GM18951 (cell line): ENCODE results near the gene FBXW2.
"Not testable (repeated sequence)": the region's sequence is repeated elsewhere in the genome, so short reads cannot be mapped to it uniquely, and the experiment has no call there.

Source experiments
- POLR2A ChIP-seq: IDR thresholded peaks from 4 replicates; pipeline ENCODE4 v1.6.1; 2011; ENCODE audit warnings: mild to moderate bottlenecking; ENCODE audit not compliant: insufficient read length, insufficient read depth; ENCODE audit errors: extremely low read depth
- in situ Hi-C: fragments of 300-500 bp; cut with MboI; formaldehyde crosslinking; loops from one replicate; pipeline ENCODE4 v1.12.0; 2022; ENCODE audit warnings: low sequenced_read_pairs, mixed read lengths, inconsistent platforms; ENCODE audit not compliant: unreplicated experiment

The FBXW2 gene

DNA sequence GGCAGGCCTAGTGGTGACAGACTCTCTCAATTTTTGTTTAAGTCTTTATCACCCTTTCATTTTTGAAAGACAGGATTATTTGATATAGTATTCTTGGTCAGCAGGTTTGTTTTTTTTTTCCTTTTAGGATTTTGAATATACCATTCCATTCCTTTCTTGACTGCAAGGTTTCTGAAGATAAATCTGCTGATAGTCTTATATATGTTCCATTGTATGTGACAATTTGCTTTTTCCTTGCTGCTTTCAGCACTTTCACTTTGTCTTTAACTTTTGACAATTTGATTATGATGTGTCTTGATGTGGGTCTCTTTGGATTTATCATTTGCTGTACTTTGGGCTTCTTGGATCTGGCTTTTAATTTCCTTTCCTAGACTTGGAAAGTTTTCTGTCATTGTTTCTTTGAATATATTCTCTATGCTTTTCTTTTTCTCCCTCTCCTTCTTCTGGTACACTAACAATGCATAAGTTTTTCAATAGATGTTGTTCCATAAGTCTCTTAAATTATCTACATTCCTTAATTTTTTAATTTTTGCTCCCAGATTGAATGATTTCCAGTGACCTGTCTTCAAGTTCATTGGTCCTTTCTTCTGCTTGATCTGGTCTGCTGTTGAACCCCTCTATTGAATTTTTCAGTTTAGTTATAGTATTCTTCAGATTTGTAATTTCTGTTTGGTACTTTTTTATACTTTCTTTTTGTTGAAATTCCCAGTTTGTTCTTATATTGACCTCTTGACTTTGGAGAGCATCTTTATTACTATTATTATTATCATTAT, 14.6 kb upstream of the FBXW2 start:
- no peak for TF ChIP-seq POLR2A
- in situ Hi-C loops: no loop called here

DNA sequence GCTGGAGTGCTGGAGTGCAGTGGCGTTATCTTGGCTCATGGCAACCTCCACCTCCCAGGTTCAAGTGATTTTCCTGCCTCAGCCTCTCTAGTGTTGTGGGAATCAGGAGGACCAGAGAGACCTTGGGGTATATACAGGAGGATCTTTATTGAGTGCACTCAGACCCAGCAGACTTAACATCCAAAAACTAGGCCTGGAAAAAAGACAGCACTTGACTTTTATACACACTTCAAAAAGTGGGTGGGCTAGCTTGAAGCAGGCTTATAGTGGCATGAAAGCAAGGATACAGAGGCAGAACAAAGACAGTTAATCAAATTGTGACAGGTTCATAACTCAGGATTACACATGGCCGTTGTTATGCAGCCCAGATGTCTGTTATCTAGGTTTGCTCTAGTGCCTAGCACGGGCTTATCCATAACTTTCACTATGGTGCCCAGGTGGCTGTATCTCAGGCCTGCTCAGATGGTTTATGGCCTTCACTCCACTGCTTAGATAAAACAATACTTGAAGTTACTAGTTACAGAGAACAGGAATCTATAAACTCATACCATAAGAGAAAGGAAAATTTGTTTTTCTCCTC, 11.7 kb upstream of the FBXW2 start:
- in situ Hi-C loops: not testable (repeated sequence)

DNA sequence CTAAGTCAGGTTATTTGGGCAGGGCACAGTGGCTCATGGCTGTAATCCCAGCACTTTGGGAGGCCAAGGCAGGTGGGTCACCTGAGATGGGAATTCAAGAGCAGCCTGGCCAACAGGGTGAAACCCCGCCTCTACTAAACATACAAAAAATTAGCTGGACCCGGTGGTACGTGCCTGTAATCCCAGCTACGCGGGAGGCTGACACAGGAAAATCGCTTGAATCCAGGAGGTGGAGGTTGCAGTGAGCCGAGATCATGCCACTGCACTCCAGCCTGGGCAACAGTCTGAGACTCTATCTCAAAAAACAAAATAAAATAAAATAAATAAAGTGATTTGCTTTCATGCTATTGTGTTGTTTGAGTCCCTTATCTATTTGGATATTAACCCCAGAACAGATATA, 8.2 kb upstream of the FBXW2 start:
- TF ChIP-seq POLR2A: no peak
- in situ Hi-C loops: no loop called here

DNA sequence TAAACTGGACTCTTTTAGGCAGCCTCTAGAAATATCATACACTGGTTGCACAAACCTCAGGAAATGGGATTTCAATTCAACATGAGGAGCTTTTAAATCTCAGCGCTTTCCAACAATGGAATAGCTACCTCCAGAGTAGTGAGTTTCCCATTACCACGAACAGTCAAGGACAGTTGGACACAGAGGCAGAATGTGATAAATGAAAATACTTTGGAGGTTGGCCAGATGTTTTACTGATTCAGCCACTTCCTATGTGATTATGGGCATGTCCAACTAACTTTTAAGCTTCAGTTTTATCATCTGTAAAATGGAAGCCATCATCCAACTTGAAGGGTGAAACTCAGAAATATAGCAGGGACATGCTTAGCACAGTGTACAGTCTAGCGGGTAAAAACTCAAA, 2.1 kb downstream of the FBXW2 start:
- in situ Hi-C loops: no loop called here
- TF ChIP-seq POLR2A: no peak

DNA sequence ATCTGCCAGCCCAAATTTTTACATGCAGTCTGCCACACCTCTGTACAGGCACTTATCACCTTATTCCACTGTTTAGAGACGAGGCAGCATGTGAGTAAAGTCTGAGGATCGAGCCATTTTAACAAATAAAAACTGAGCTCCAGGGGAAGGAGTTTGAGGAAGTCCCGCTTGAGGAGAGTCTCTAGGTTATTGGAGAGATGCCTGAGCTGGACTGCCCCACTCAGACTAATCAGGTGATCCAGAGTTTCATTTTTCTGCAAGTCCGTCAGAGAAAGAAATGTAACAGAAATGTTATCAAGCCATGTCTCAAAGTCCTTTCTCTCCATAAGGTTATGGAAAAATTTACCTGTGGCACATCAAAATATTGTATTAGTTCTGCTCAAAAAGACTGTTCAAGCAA, 5.3 kb downstream of the FBXW2 start:
- no peak for TF ChIP-seq POLR2A
- in situ Hi-C loops: no loop called here

DNA sequence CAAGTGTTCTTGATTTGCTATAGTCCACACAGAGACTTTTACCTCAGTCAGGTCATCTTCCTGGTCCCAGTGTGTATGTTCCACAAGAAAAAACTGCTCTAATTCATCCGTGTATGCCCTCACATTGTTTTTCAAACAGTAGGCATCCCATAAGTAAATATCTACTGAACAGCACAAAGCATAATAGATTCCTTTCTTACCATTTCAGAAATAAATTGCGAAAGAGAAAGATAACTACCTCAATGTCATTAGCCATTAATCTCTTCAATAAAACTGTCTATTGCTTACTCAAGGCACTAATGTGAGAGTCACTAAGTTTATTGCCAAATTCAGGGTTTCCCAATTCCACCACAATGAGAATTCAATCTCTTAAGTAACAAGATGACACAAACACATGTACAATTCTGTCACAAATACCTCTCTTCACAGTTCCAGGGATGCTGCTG, 9.6 kb downstream of the FBXW2 start:
- in situ Hi-C loops: no loop called here
- TF ChIP-seq POLR2A: no peak

DNA sequence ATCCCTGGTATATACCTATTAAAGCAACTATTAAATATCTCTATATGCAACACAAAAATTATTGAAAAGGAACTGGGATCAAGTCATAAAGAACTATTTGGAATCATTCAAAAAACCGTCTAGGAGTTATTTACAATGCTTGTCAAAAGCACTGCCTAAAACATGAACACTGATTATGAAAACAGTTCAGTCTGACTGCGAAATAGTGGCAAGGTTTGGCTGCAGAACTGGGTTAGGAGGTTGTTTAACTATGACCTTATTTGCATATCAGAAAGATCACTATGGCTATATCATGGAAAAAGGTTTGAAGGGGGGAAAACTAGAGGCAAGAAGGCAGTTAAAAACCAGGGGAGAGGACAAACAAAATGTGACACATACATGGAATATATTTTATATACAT, 12.0 kb downstream of the FBXW2 start:
- TF ChIP-seq POLR2A: no peak
- in situ Hi-C loops: no loop called here

DNA sequence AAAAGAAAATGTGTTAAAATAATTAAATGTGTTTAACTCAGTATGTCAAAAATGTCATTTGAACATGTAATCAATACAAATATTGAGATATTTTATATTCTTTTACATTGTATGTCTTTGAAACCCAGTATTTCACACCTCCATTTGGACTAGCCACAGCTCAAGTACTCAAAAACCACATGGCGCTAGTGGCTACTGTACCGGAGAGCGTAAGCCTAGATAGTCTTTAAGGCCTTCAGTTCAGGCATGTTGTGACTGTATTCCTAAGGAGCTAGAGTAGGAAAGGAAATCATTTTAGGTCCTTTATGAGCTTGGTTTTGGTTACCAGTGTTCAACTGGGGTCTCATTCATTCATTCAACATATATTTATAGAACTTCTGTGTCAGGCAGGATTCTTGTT, 12.8 kb downstream of the FBXW2 start:
- in situ Hi-C loops: no loop called here
- TF ChIP-seq POLR2A: no peak

DNA sequence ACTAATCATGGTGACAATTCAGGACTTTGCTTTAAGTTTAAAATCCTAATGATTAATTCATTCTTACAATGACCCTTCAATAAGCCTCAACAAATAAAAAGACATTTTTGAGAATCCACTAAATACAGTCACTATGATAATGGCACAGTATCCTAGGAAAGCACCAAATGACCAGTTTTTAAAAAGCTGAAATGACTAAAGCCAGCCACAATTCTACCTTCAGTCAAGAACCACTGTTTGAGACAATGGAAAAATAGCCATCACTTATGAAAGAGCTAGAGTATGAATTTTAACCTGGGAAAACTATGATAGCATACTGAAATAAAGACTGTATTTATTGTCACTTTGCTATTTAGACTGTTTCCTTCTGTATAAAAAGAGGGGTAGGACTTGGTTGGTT, 14.0 kb downstream of the FBXW2 start:
- in situ Hi-C loops: no loop called here

DNA sequence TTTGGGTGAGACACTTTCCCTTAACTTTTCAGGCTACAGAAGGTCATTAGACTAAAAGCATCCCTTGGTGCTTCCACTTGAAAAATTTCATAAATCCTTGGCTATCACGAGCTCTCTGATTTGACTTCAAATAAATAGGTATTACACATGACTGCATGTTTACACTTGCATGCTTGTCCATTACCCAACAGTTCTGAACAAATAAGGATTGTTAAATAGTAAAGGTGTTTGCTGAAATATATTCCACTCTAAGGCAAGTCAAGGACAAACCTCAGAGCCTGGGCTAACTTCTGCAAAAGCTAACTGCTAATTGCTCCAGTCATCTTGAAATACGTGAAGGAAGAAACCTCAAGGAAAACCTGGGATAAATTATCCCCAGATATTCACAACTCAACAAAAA, 14.5 kb downstream of the FBXW2 start:
- no peak for TF ChIP-seq POLR2A
- in situ Hi-C loops: no loop called here

More for the DNA sequence above, 14.0 kb downstream of the FBXW2 start:
- no peak for TF ChIP-seq POLR2A

DNA sequence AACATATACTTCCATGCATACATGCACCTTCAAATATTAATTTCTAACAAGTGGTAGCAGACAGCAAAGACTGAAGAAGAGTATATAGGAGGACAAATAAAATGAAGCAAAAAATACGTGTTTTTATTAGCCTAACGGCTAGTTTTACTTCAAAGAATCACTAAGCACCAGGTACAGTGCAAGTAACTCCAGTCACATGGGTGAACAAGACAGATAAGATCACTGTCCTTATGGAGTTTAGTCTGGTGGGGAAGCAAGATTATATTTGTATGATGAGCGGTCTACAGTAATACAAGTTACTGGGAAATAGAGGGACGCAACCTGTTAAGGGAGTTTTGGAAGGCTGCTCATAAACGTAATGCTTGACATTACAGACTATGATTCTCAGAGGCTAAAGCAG, 16.0 kb downstream of the FBXW2 start:
- TF ChIP-seq POLR2A: no peak
- in situ Hi-C loops: no loop called here

DNA sequence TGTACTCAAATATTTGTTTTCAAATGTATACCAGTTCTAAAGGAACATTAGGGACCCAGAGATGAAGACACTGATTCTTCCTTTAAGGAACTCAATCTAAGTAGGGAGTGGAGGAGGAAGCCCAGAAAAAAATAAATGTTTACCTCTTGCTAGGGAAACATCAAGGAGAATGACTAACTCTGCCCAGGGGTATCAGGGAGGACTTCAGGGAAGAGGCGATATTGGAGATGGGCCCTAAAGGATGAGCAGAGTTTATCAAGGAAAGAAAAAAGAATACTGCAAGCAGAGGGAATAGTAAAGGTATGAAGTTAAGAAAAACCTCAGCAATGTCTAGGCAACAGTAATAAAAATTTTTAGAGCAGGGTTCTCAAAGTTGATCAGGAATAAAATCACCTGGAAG, 16.4 kb downstream of the FBXW2 start:
- no peak for TF ChIP-seq POLR2A
- in situ Hi-C loops: no loop called here

DNA sequence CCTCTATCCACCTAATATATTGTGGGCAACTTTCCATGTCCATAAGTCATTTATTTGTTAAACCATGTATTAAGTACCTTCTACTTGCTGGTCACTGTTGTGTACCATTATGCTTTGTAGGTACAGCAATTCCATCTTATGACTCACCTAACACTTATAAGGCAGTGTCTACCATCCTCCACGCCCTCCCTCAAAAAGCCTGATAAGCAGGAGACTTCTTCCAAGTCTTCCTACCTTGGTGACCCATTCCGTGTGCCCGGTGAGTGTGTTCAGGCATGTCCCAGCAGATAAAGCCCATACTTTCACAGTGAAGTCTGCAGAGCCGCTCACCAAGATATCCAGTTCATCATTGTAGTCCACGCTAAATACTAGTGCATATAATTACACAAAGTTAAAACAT, 17.4 kb downstream of the FBXW2 start:
- in situ Hi-C loops: no loop called here
- TF ChIP-seq POLR2A: no peak

DNA sequence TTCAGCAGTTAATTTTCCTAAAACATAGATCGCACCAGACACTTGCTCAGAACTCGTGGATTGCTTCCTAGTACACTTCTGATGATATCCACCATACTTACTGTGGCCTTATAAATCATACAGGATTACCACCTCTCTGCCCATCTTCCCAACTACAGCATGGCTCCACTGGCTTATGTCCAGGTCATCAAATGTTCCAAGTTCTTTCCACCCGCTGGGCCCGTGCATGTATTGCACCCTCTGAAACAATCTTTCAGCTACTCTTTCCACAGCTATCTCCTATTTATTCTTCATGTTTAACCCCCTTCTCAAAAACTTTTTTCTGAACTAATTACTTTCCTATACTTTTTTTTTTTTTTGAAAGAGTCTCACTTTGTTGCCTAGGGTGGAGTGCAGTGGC, 18.5 kb downstream of the FBXW2 start:
- TF ChIP-seq POLR2A: no peak
- in situ Hi-C loops: loop anchor here (25.0 kb wide), 1 partner anchor 613 kb away; no protein-coding TSS in a partner anchor
